Ovary (tissue), 3 donors: Measurements from ENCODE around the gene SRSF3.

Experiments used
- POLR2A ChIP-seq: fragments of 450-650 bp; IDR thresholded peaks from one replicate; pipeline ENCODE4 v1.6.1; 2017; ENCODE audit warnings: antibody characterized with exemption, mild to moderate bottlenecking, moderate library complexity
- TF ChIP-seq, protein P1 (sequence below), 3 donors: fragments of 450-650 bp in 2 of 3; fragments of 200-600 bp in 1 of 3; IDR thresholded peaks; one replicate each; pipeline versions ENCODE4 v1.5.1 to v1.8.0; 2016 to 2022; ENCODE audit warnings: antibody characterized with exemption in 3 of 3, mild to moderate bottlenecking in 1 of 3
- donor health status: DM: no; HTN: no; CAD: no.

DNA sequence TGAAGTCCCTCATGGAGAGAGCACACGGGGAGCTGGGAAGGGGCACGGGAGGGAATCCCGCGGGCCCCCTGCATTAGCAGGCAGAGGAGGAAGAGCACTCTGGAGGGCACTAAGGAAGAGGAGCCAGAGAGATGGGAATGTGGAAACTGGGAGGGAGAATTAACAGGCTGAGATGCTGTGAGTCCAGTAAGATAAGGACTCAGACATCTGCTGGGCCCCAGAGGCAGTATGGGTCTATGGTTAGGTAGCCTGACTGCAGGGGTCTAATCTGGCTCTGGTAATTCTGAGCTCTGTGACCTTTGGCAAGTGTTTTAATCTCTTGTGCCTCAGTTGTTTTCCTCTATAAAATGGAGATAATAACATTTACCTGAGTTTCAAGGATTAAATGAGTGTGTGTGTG, 15.7 kb upstream of the SRSF3 start:
- TF ChIP-seq POLR2A: no peak
- TF ChIP-seq, protein P1, sequence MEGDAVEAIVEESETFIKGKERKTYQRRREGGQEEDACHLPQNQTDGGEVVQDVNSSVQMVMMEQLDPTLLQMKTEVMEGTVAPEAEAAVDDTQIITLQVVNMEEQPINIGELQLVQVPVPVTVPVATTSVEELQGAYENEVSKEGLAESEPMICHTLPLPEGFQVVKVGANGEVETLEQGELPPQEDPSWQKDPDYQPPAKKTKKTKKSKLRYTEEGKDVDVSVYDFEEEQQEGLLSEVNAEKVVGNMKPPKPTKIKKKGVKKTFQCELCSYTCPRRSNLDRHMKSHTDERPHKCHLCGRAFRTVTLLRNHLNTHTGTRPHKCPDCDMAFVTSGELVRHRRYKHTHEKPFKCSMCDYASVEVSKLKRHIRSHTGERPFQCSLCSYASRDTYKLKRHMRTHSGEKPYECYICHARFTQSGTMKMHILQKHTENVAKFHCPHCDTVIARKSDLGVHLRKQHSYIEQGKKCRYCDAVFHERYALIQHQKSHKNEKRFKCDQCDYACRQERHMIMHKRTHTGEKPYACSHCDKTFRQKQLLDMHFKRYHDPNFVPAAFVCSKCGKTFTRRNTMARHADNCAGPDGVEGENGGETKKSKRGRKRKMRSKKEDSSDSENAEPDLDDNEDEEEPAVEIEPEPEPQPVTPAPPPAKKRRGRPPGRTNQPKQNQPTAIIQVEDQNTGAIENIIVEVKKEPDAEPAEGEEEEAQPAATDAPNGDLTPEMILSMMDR (IDR thresholded peaks at IDR 0.05): no peak
